Right renal pelvis (tissue), 4 donors: Measurements from ENCODE around the gene ANKS1B. TPM values are rescaled to one million over a fixed set of nuclear protein-coding genes. Genes with fewer than 3 reads are reported as not detected.
A peak's percentile ranks its signal among the peaks of the same experiment; 100 is the strongest.
"Not testable (repeated sequence)": the region's sequence is repeated elsewhere in the genome, so short reads cannot be mapped to it uniquely, and the experiment has no call there.

Source experiments
- DNase-seq, 4 donors: peaks; one replicate each; pipeline ENCODE4 v3.0.0-alpha.2; 2013; ENCODE audit warnings: low read depth in 4 of 4, low spot score in 3 of 4, missing footprints in 1 of 4
- polyA plus RNA-seq, 4 donors: library from polyadenylated mRNA; unstranded; fragments of 120-200 nt; gene quantifications; one replicate each; pipeline ENCODE4 v1.2.1, GENCODE V29; 2013; ENCODE audit not compliant: insufficient read length in 4 of 4

ANKS1B gene
- polyA plus RNA-seq: 1 to 10 TPM; 3.1 to 3.9 (median 3.7) TPM

GRCh38 chr12:99984271-99985128 is at the start of gene ANKS1B:
Gene ANKS1B, minus strand, starts transcription at chr12:99984936. Its CDS starts 699 bp downstream, at chr12:99984237.
- DNase-seq: peak; percentile 27 to 41 (median 36)

GRCh38 chr12:100031836-100032235 is 47.1 kb upstream of the ANKS1B start:
- DNase-seq: no peak

- no peak for DNase-seq
Observed at GRCh38 chr12:100027671-100028070, 42.9 kb upstream of the ANKS1B start.

- no peak for DNase-seq
Observed at GRCh38 chr12:100026241-100026640, 41.5 kb upstream of the ANKS1B start.

- DNase-seq: no peak
Observed at GRCh38 chr12:100024974-100025555, 40.3 kb upstream of the ANKS1B start.

GRCh38 chr12:100020370-100020769 is 35.6 kb upstream of the ANKS1B start:
- DNase-seq: no peak

GRCh38 chr12:100017056-100017455 is 32.3 kb upstream of the ANKS1B start:
- no peak for DNase-seq

- not testable (repeated sequence) for DNase-seq
Observed at GRCh38 chr12:100016304-100016703, 31.6 kb upstream of the ANKS1B start.

GRCh38 chr12:100005846-100006245 is 21.1 kb upstream of the ANKS1B start:
- not testable (repeated sequence) for DNase-seq

GRCh38 chr12:99997806-99998205 is 13.1 kb upstream of the ANKS1B start:
- DNase-seq: no peak

- DNase-seq: no peak
Observed at GRCh38 chr12:99996095-99996494, 11.4 kb upstream of the ANKS1B start.

GRCh38 chr12:99985631-99986030 is 895 bp upstream of the ANKS1B start:
- no peak for DNase-seq

GRCh38 chr12:99985129-99985570 is 414 bp upstream of the ANKS1B start:
- peak in 1 of 4 donors; percentile 3 for DNase-seq

GRCh38 chr12:99983456-99984258 is 1.1 kb downstream of the ANKS1B start:
- DNase-seq: peak in 1 of 4 donors; percentile 1

GRCh38 chr12:99981639-99982190 is 3.0 kb downstream of the ANKS1B start:
- DNase-seq: no peak

GRCh38 chr12:99979471-99979870 is 5.3 kb downstream of the ANKS1B start:
- DNase-seq: no peak

- no peak for DNase-seq
Observed at GRCh38 chr12:99978152-99978551, 6.6 kb downstream of the ANKS1B start.

- DNase-seq: no peak
Observed at GRCh38 chr12:99977550-99977949, 7.2 kb downstream of the ANKS1B start.

GRCh38 chr12:99976762-99977161 is 8.0 kb downstream of the ANKS1B start:
- DNase-seq: no peak

- no peak for DNase-seq
Observed at GRCh38 chr12:99975321-99975720, 9.4 kb downstream of the ANKS1B start.

GRCh38 chr12:99974146-99974545 is 10.6 kb downstream of the ANKS1B start:
- no peak for DNase-seq
